Measurements from ENCODE around the gene KLHDC8A.

DNA sequence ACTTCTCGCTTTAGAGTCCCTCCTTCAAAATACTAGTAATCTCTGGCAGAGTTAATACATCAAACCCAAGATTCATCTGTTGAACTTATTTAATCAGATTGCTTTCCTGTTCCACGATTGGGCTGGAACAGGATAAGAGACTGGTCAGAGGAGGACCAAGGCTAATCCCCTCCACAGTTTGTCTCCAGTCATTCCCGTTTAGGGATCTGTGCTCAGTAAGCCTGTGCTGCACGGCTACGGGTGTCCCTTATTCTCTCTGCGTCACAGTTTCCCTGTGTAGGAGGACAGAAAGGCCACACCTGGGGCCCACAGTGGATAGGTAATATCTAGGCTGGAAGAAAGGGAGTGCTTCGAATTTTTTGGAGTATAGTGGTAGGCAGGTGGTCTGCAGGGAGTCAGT is 18.7 kb downstream of the KLHDC8A start:
- TF ChIP-seq POLR2AphosphoS5 (IDR thresholded peaks at IDR 0.05; ENCODE audit: insufficient read depth, low read depth, low read length) (no peak), CTCF (IDR thresholded peaks at IDR 0.05; ENCODE audit: extremely low read depth in 1 of 2, insufficient read depth in 1 of 2, low read depth in 1 of 2, low read length in 2 of 2) (no peak), EZH2 (IDR thresholded peaks at IDR 0.05; ENCODE audit: borderline replicate concordance, low read depth, low read length, severe bottlenecking) (no peak), POLR2A (IDR thresholded peaks at IDR 0.05; ENCODE audit: low read depth, low read length) (no peak), FOS (IDR thresholded peaks at IDR 0.05; ENCODE audit: borderline replicate concordance, insufficient read depth, low read length) (no peak), JUN (IDR thresholded peaks at IDR 0.05; ENCODE audit: borderline replicate concordance, insufficient read depth, insufficient read length, low read depth) (no peak), MAX (IDR thresholded peaks at IDR 0.05; ENCODE audit: insufficient read depth, insufficient read length) (no peak), MYC (IDR thresholded peaks at IDR 0.05; ENCODE audit: low read depth, low read length) (no peak), GATA2 (IDR thresholded peaks at IDR 0.05; ENCODE audit: insufficient read depth, insufficient read length, low read depth, low read length) (no peak)
